ENCODE results near the gene COMP. TPM values are rescaled to one million over a fixed set of nuclear protein-coding genes. Genes with fewer than 3 reads are reported as not detected.

COMP gene
- total RNA-seq, 1 donor from 2014 or later: 17.2 TPM

DNA sequence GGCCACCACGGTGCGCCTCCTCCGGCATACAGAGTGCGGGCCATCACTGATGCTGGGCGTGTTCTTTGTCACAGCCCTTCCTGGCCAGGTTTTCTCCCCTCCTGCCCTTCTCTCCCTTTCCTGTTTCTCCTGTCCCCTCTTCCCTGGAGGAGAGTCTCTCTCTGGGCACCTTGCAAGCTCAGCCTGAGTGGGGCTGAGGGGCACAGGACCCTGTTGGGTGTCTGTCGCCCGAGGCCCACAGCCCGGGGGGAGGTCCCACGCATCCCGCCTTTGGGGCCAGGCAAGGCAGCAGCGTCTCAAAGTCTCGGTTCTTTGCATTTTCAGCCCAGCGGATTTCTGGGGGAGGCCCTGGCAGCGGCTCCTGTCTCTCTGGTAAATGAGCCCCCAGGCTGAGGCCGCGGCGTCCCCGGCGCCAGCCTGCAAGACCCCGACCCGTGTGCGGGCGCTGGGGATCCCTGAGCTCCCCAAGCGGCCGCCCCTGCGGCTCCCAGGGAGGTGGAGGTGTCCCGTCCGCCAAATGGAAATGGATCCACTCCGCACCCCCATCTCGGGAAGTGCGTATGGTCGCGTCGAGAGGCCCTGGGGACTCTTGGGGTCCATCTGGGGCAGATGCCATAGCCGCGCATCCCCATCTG, 47.2 kb downstream of the COMP start:
- Mint-ChIP-seq H3K4me1 (ENCODE audit: low read depth) (no peaks in the 10 kb centered on the region), H3K9me3 (ENCODE audit: low read depth) (no peaks in the 10 kb centered on the region), H3K4me3 (ENCODE audit: unreplicated experiment) (no peak overlapping the region), H3K27me3 (ENCODE audit: low read depth) (no peaks in the 10 kb centered on the region), H3K36me3 (ENCODE audit: low read depth) (no peaks in the 10 kb centered on the region), H3K27ac (ENCODE audit: unreplicated experiment) (no peak overlapping the region)
- peak; percentile 84 for DNase-seq (ENCODE audit: low spot score)
- TF ChIP-seq, protein P1, sequence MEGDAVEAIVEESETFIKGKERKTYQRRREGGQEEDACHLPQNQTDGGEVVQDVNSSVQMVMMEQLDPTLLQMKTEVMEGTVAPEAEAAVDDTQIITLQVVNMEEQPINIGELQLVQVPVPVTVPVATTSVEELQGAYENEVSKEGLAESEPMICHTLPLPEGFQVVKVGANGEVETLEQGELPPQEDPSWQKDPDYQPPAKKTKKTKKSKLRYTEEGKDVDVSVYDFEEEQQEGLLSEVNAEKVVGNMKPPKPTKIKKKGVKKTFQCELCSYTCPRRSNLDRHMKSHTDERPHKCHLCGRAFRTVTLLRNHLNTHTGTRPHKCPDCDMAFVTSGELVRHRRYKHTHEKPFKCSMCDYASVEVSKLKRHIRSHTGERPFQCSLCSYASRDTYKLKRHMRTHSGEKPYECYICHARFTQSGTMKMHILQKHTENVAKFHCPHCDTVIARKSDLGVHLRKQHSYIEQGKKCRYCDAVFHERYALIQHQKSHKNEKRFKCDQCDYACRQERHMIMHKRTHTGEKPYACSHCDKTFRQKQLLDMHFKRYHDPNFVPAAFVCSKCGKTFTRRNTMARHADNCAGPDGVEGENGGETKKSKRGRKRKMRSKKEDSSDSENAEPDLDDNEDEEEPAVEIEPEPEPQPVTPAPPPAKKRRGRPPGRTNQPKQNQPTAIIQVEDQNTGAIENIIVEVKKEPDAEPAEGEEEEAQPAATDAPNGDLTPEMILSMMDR (IDR thresholded peaks at IDR 0.05): no peak

DNA sequence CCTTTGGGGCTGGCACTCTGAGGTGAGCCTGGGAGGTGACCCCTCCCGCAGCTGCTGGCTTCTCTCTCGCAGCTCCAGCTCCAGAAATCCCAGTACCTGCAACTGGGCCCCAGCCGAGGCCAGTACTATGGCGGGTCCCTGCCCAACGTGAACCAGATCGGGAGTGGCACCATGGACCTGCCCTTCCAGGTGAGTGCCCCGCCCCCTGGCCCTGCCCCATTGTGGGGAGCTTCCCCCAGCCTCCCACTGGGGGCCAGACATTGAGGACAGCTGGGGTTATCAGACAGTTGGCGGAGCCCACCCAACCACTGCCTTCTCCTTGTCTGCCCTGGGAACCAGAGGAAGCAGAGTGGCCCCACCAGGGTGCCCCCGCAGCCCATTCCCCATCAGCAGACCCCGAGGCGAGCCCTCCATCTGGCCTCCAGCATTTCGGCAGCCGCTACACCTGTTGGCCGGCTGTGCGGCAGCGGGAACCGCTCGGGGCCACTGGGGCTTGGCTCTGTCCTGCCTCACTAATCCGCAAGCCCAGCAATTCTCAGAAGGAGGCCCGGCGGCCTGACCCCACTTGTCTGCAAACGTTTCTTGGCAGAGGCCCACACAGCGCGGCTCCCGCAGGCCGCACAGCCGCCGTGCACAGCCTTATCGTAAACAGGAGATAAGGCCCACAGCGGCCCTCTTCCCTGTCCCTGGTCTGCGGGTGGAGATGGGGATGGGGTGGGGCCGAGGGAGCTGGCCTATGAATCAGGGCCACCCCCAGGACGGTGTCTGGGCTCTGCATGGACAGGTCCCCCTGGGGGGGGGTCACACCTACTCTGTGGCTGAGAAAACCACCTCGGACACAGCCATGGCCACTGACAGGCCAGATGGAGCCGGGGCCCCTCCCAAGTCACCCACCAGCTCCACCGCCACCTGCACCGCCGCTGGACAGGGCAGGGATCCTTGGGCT, 48.0 kb downstream of the COMP start:
- TF ChIP-seq, protein P1 (IDR thresholded peaks at IDR 0.05): no peak
- Mint-ChIP-seq H3K27ac (ENCODE audit: unreplicated experiment) (no peak overlapping the region), H3K36me3 (ENCODE audit: low read depth) (no peaks in the 10 kb centered on the region)

DNA sequence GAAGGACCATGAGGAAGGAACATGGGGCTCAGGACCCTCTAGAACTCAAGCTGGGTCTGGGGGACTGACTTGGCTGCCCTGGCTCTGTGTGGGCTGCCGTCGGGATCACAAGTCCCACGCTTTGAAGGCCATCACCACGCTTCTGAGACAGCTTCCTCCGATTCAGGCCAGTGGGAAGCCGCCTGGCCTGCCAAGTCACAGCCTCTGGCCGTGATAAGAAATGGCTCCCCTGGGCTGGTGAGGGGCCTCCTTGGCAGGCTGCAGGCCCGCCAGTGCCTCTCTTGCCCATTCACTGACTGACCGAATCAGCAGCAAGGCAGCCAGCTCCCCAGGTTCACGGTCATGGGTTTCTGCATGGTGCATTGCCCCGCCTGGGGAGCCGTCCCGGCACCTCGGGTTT, 48.8 kb downstream of the COMP start:
- H3K4me1 Mint-ChIP-seq (ENCODE audit: low read depth): peaks cover 5% of the 10 kb centered on the region
- H3K27ac Mint-ChIP-seq (ENCODE audit: unreplicated experiment): no peak overlapping the region
- DNase-seq (ENCODE audit: low spot score): no peak
- H3K9me3 Mint-ChIP-seq (ENCODE audit: low read depth): no peaks in the 10 kb centered on the region
- H3K4me3 Mint-ChIP-seq (ENCODE audit: unreplicated experiment): no peak overlapping the region
- H3K36me3 Mint-ChIP-seq (ENCODE audit: low read depth): no peaks in the 10 kb centered on the region
- no peaks in the 10 kb centered on the region for H3K27me3 Mint-ChIP-seq (ENCODE audit: low read depth)
- TF ChIP-seq, protein P1 (IDR thresholded peaks at IDR 0.05): no peak

More for the DNA sequence above, 48.0 kb downstream of the COMP start:
- H3K9me3 Mint-ChIP-seq (ENCODE audit: low read depth): no peaks in the 10 kb centered on the region
- H3K4me3 Mint-ChIP-seq (ENCODE audit: unreplicated experiment): no peak overlapping the region
- no peaks in the 10 kb centered on the region for H3K27me3 Mint-ChIP-seq (ENCODE audit: low read depth)
- peak; percentile 91 for DNase-seq (ENCODE audit: low spot score)
- no peaks in the 10 kb centered on the region for H3K4me1 Mint-ChIP-seq (ENCODE audit: low read depth)

DNA sequence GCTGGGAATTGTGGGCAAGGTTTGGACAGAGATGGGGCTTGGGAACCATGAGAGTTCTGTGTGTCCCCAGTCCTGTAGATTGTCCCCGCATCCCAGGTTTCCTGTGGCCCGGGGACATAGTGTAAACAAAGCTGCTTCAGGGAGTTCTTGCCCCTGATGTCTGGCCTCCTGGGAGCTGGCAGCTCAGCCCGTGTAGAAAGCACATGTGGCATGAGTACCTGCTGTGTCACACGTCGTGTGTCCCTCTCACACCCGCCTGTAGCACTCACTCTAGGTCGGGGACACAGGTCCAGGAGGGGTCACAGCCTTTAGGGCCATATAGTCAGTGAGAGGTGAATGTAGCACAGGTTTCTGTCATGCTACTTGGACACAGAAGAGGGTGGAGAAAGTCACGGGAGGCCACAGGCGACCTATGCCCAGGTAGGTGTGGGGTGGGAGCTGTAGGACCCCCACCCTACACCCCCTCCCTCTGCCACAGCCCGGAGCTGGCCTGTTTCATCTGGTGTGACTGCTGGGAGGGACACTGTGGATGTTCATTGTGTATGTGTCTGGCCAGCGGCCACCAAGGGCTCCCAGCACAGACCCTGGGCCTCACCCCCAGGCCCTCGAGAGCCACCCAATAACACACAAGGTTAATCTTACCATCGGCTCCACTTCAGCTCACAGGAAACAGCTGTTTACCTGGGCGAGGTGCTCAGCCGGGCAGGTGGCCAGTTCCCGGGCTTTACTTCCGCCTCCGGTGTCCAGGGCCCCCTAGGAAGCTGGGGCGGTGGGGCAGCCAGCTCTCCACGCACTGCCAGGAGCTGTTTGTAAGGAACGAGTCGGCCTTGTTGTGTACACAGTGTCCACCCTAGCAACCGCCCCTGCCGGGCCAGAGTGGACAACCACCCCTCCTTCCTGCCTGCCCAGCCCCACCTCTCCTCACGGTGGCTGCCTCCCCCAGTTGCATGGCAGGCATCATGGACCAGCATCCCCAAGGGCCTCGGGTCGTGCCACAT, 49.7 kb downstream of the COMP start:
- no peaks in the 10 kb centered on the region for H3K27me3 Mint-ChIP-seq (ENCODE audit: low read depth)
- no peaks in the 10 kb centered on the region for H3K9me3 Mint-ChIP-seq (ENCODE audit: low read depth)
- peak; percentile 85 for DNase-seq (ENCODE audit: low spot score)
- H3K4me3 Mint-ChIP-seq (ENCODE audit: unreplicated experiment): no peak overlapping the region
- TF ChIP-seq, protein P1 (IDR thresholded peaks at IDR 0.05): no peak
- peaks cover 5% of the 10 kb centered on the region for H3K4me1 Mint-ChIP-seq (ENCODE audit: low read depth)
- no peaks in the 10 kb centered on the region for H3K36me3 Mint-ChIP-seq (ENCODE audit: low read depth)
- no peak overlapping the region for H3K27ac Mint-ChIP-seq (ENCODE audit: unreplicated experiment)
